ENCODE measurements around the gene MINK1.

DNA sequence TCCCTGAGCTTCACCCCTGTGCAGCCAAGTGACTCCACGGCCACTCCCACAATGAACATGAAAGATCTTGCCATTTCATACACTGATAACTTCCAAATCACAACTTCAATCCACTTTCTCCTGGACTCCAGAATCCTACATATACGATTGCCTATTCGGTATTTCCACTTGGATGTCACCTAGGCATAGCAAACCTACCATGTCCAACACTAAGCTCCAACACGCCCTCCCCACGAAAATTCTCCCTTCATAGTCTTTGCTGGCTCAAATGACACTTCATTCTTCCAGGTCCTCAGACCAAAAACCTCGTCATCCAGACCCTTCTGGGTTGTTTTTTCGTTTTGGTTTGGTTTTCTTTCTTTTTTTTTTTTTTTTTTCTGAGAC lies 42.4 kb upstream of the MINK1 start:
- TF ChIP-seq, protein P1, sequence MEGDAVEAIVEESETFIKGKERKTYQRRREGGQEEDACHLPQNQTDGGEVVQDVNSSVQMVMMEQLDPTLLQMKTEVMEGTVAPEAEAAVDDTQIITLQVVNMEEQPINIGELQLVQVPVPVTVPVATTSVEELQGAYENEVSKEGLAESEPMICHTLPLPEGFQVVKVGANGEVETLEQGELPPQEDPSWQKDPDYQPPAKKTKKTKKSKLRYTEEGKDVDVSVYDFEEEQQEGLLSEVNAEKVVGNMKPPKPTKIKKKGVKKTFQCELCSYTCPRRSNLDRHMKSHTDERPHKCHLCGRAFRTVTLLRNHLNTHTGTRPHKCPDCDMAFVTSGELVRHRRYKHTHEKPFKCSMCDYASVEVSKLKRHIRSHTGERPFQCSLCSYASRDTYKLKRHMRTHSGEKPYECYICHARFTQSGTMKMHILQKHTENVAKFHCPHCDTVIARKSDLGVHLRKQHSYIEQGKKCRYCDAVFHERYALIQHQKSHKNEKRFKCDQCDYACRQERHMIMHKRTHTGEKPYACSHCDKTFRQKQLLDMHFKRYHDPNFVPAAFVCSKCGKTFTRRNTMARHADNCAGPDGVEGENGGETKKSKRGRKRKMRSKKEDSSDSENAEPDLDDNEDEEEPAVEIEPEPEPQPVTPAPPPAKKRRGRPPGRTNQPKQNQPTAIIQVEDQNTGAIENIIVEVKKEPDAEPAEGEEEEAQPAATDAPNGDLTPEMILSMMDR (conservative IDR thresholded peaks at IDR 0.05) = no peak
- TF ChIP-seq ZFX (IDR thresholded peaks at IDR 0.05) = no peak
